ENCODE measurements around the gene PRKG1.

- TF ChIP-seq CTCF (IDR thresholded peaks at IDR 0.05; ENCODE audit: low read depth, low read length), result peak; percentile 73
- no peak for TF ChIP-seq EZH2phosphoT487 (IDR thresholded peaks at IDR 0.05; ENCODE audit: low read depth)
Observed at GRCh38 chr10:51389415-51390321, 315.4 kb downstream of the PRKG1 start.

Measured in OCI-LY3 (cell line).